ENCODE results near the gene GALR3.
A peak's percentile ranks its signal among the peaks of the same experiment; 100 is the strongest.

GALR3 gene

GRCh38 chr22:37807410-37808293 is 15.5 kb upstream of the GALR3 start, which contains the start of gene GCAT (continued):
- TF ChIP-seq MYNN (tag by site-specific recombination; IDR thresholded peaks at IDR 0.05; ENCODE audit: borderline replicate concordance) = no peak
- peak; percentile 99 for TF ChIP-seq ZBTB26 (tag by site-specific recombination; optimal IDR thresholded peaks at IDR 0.05)
- TF ChIP-seq KLF16 (tag by site-specific recombination; IDR thresholded peaks at IDR 0.05) = peak; percentile 54
- peak; percentile 59; the same call in 1 of the 2 replicates for TF ChIP-seq BCL11A (tag by site-specific recombination; IDR thresholded peaks at IDR 0.05; ENCODE audit: low read depth)
- TF ChIP-seq YY1 (tag by site-specific recombination; IDR thresholded peaks at IDR 0.05) = no peak; the same call in 1 of the 2 replicates
- peak; percentile 12; the same call in 1 of the 2 replicates for TF ChIP-seq ZSCAN30 (tag by site-specific recombination; IDR thresholded peaks at IDR 0.05)
- no peak for TF ChIP-seq ZNF280D (tag by site-specific recombination; IDR thresholded peaks at IDR 0.05)
- peak; percentile 57 for TF ChIP-seq ZFHX2 (tag by site-specific recombination; conservative IDR thresholded peaks at IDR 0.05)
- TF ChIP-seq ZNF140 (tag by site-specific recombination; IDR thresholded peaks at IDR 0.05) = no peak
- TF ChIP-seq EGR2 (tag by site-specific recombination; IDR thresholded peaks at IDR 0.05; ENCODE audit: low read depth) = peak; percentile 79
- no peak for TF ChIP-seq ZNF843 (tag by site-specific recombination; IDR thresholded peaks at IDR 0.05)
- no peak for TF ChIP-seq ZNF571 (tag by site-specific recombination; IDR thresholded peaks at IDR 0.05)
- TF ChIP-seq ZNF837 (tag by site-specific recombination; IDR thresholded peaks at IDR 0.05) = peak; percentile 95; the same call in 1 of the 2 replicates
- 0 out of 2 replicates have a peak, but pooled peaks have one; percentile 32 for TF ChIP-seq ZNF639 (tag by site-specific recombination; IDR thresholded peaks at IDR 0.05)
- TF ChIP-seq BCL11B (tag by site-specific recombination; IDR thresholded peaks at IDR 0.05; ENCODE audit: low read depth) = peak; percentile 55; the same call in 1 of the 2 replicates
- no peak for TF ChIP-seq ZNF350 (tag by site-specific recombination; IDR thresholded peaks at IDR 0.05)
- TF ChIP-seq ZNF76 (tag by site-specific recombination; IDR thresholded peaks at IDR 0.05; ENCODE audit: borderline replicate concordance, low read depth) = peak; percentile 51; the same call in 1 of the 2 replicates
- no peak for TF ChIP-seq ZNF211 (tag by site-specific recombination; IDR thresholded peaks at IDR 0.05; ENCODE audit: low read depth)
- no peak for TF ChIP-seq ZNF423 (tag by site-specific recombination; IDR thresholded peaks at IDR 0.05)
- TF ChIP-seq ZNF404 (tag by site-specific recombination; IDR thresholded peaks at IDR 0.05) = no peak
- TF ChIP-seq ZNF692 (tag by site-specific recombination; IDR thresholded peaks at IDR 0.05) = peak; percentile 65
- TF ChIP-seq ZNF626 (tag by site-specific recombination; IDR thresholded peaks at IDR 0.05) = no peak

Measured in HEK293 (cell line).